Endodermal cell (in vitro differentiated cells): ENCODE results near the gene PDE7B. TPM values are rescaled to one million over a fixed set of nuclear protein-coding genes. Genes with fewer than 3 reads are reported as not detected.
"Not testable (repeated sequence)": the region's sequence is repeated elsewhere in the genome, so short reads cannot be mapped to it uniquely, and the experiment has no call there.

Experiments
- DNase-seq: peaks from one replicate; pipeline ENCODE4 v3.0.0-alpha.2; 2017
- H3K27ac ChIP-seq: 2 replicates; pipeline ENCODE4 v1.5.1; 2013; ENCODE audit warnings: mild to moderate bottlenecking, low read depth, low read length, moderate library complexity
- H3K27me3 ChIP-seq: 2 replicates; pipeline ENCODE4 v1.6.1; 2013; ENCODE audit warnings: mild to moderate bottlenecking, low read length, moderate library complexity; ENCODE audit not compliant: insufficient read depth, control insufficient read depth, poor library complexity, severe bottlenecking
- H3K36me3 ChIP-seq: 2 replicates; pipeline ENCODE4 v1.7.0; 2013; ENCODE audit warnings: mild to moderate bottlenecking, low read length, moderate library complexity; ENCODE audit not compliant: control insufficient read depth, insufficient read depth
- H3K4me1 ChIP-seq: one replicate; pipeline ENCODE4 v1.7.0; 2013; ENCODE audit warnings: low read length; ENCODE audit not compliant: control insufficient read depth, insufficient read depth
- H3K4me3 ChIP-seq: 2 replicates; pipeline ENCODE4 v1.5.1; 2013; ENCODE audit warnings: mild to moderate bottlenecking, low read length, moderate library complexity
- H3K9ac ChIP-seq: 2 replicates; pipeline ENCODE4 v1.6.1; 2013; ENCODE audit warnings: mild to moderate bottlenecking, low read length, moderate library complexity; ENCODE audit not compliant: poor library complexity, severe bottlenecking; ENCODE audit errors: extremely low read depth
- H3K9me3 ChIP-seq: 2 replicates; pipeline ENCODE4 v1.6.1; 2013; ENCODE audit warnings: mild to moderate bottlenecking, low read length, moderate library complexity; ENCODE audit not compliant: control insufficient read depth
- H3K27ac Mint-ChIP-seq: 2 replicates; pipeline ENCODE4 v1.8.0; 2020; ENCODE audit warnings: mixed read lengths
- H3K27me3 Mint-ChIP-seq: 2 replicates; pipeline ENCODE4 v1.8.0; 2021; ENCODE audit warnings: mild to moderate bottlenecking, mixed read lengths; ENCODE audit not compliant: insufficient read depth
- H3K36me3 Mint-ChIP-seq: 2 replicates; pipeline ENCODE4 v1.8.0; 2020; ENCODE audit warnings: low read depth, mixed read lengths
- H3K4me1 Mint-ChIP-seq: 2 replicates; pipeline ENCODE4 v1.8.0; 2020; ENCODE audit warnings: mixed read lengths
- H3K4me3 Mint-ChIP-seq: 2 replicates; pipeline ENCODE4 v1.8.0; 2020; ENCODE audit warnings: mild to moderate bottlenecking, moderate library complexity, mixed read lengths
- H3K9me3 Mint-ChIP-seq: 2 replicates; pipeline ENCODE4 v1.8.0; 2020; ENCODE audit warnings: mild to moderate bottlenecking, mixed read lengths
- CTCF ChIP-seq: fragments of 200-600 bp; sonication (generic); conservative IDR thresholded peaks from 2 replicates; pipeline ENCODE4 v1.5.0; 2021; ENCODE audit warnings: antibody characterized with exemption, mild to moderate bottlenecking
- WGBS, 2 experiments: methylation state at CpG; one replicate each; pipeline versions ENCODE4 v1.1.5 to v1.1.7; 2013; ENCODE audit warnings: missing lambda C conversion rate in 2 of 2, mixed read lengths in 1 of 2; ENCODE audit not compliant: insufficient coverage in 1 of 2, insufficient read length in 1 of 2; 5-methylcytosine and 5-hydroxymethylcytosine counted together
- total RNA-seq, 2 donors: library from RNA; stranded (reverse); fragmentation: NEBNext Ultra II Directional in 1 of 2; extraction: Animal tissue kit (Norgen Biotek cat#: 25700) in 1 of 2; gene quantifications; 2 replicates in 1 of 2; 3 replicates in 1 of 2; pipeline ENCODE4 v1.2.1, GENCODE V29; 2021

PDE7B gene
- total RNA-seq, 2 donors from 2014 or later: 0.26 TPM; not detected in 1

DNA sequence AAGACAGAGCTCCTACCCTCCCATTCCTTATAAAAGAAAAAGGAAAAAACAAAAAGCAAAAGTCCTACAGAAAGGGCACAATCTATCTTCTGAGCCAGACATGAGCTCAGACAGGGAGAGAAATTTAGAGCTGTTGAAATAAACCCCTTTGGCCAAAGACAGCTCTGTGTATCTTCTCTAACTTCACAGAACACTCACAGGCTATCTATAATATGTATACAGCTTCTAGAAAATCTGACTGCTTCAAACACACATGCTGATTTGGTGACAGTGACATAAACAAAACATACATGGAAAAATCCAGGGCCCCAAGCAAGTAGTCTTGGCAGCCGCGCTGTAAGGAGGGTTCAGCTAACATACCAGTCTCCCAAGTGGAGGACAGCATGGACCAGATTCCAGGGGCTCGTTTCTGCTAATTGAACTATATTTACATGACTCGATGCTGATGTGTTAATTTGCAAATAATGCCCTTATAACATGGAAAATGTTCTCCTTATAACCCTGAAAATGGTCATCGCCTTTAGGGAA is 361.6 kb downstream of the PDE7B start:
- no peak overlapping the region for H3K27ac ChIP-seq
- H3K4me3 ChIP-seq: no peak overlapping the region
- no peaks in the 10 kb centered on the region for H3K27me3 Mint-ChIP-seq
- H3K9me3 ChIP-seq: no peaks in the 10 kb centered on the region
- H3K27me3 ChIP-seq: no peaks in the 10 kb centered on the region
- H3K4me3 Mint-ChIP-seq: no peak overlapping the region
- H3K36me3 Mint-ChIP-seq: no peaks in the 10 kb centered on the region
- no peak for TF ChIP-seq CTCF
- no peak overlapping the region for H3K27ac Mint-ChIP-seq
- no peak for DNase-seq
- no peaks in the 10 kb centered on the region for H3K9me3 Mint-ChIP-seq
- H3K4me1 Mint-ChIP-seq: no peaks in the 10 kb centered on the region
- H3K36me3 ChIP-seq: no peaks in the 10 kb centered on the region
- WGBS, 2 experiments: 91 to 93% methylated on average over 5 of the region's 5 CpGs
- H3K4me1 ChIP-seq: no peaks in the 10 kb centered on the region
- no peak overlapping the region for H3K9ac ChIP-seq

GRCh38 chr6:136213853-136214252 is 362.4 kb downstream of the PDE7B start:
- H3K27ac ChIP-seq: no peak overlapping the region
- H3K4me3 ChIP-seq: no peak overlapping the region
- TF ChIP-seq CTCF: no peak
- no peaks in the 10 kb centered on the region for H3K9me3 ChIP-seq
- H3K4me3 Mint-ChIP-seq: no peak overlapping the region
- H3K9ac ChIP-seq: no peak overlapping the region
- H3K4me1 Mint-ChIP-seq: no peaks in the 10 kb centered on the region
- DNase-seq: no peak
- no peaks in the 10 kb centered on the region for H3K4me1 ChIP-seq
- H3K36me3 Mint-ChIP-seq: no peaks in the 10 kb centered on the region
- no peaks in the 10 kb centered on the region for H3K27me3 Mint-ChIP-seq
- no peaks in the 10 kb centered on the region for H3K36me3 ChIP-seq
- H3K27me3 ChIP-seq: no peaks in the 10 kb centered on the region
- H3K27ac Mint-ChIP-seq: no peak overlapping the region
- no peaks in the 10 kb centered on the region for H3K9me3 Mint-ChIP-seq

GRCh38 chr6:136216503-136217401 is 365.3 kb downstream of the PDE7B start:
- H3K4me1 ChIP-seq: no peaks in the 10 kb centered on the region
- H3K9ac ChIP-seq: no peak overlapping the region
- H3K9me3 ChIP-seq: no peaks in the 10 kb centered on the region
- Mint-ChIP-seq H3K27ac (no peak overlapping the region), H3K4me1 (no peaks in the 10 kb centered on the region), H3K9me3 (no peaks in the 10 kb centered on the region), H3K4me3 (no peak overlapping the region), H3K27me3 (no peaks in the 10 kb centered on the region), H3K36me3 (no peaks in the 10 kb centered on the region)
- H3K4me3 ChIP-seq: no peak overlapping the region
- H3K36me3 ChIP-seq: no peaks in the 10 kb centered on the region
- TF ChIP-seq CTCF: no peak
- no peak overlapping the region for H3K27ac ChIP-seq
- WGBS, 2 experiments: 97 to 100% methylated on average over 1 to 9 of the region's 10 CpGs
- DNase-seq: no peak
- no peaks in the 10 kb centered on the region for H3K27me3 ChIP-seq

- H3K36me3 Mint-ChIP-seq, H3K36me3 ChIP-seq, H3K4me3 Mint-ChIP-seq, H3K4me1 Mint-ChIP-seq, H3K9me3 Mint-ChIP-seq, H3K9ac ChIP-seq, H3K27me3 Mint-ChIP-seq, H3K27me3 ChIP-seq, H3K4me1 ChIP-seq, H3K27ac ChIP-seq, H3K9me3 ChIP-seq, H3K4me3 ChIP-seq, H3K27ac Mint-ChIP-seq, DNase-seq: not testable (repeated sequence)
- 83 to 99% methylated on average over 3 to 4 of the region's 4 CpGs for WGBS, 2 experiments
These were observed 373.5 kb downstream of the PDE7B start for GRCh38 chr6:136224974-136225373.
